Neural progenitor cell (in vitro differentiated cells): ENCODE results near the gene GNL3. TPM values are rescaled to one million over a fixed set of nuclear protein-coding genes. Genes with fewer than 3 reads are reported as not detected.

Experiments used
- DNase-seq: peaks from one replicate; pipeline ENCODE4 v3.0.0-alpha.2; 2016; ENCODE audit warnings: low spot score
- H2AFZ ChIP-seq: fragments of 200-600 bp; sonication (generic); replicated peaks from 2 replicates; pipeline ENCODE4 v1.6.1; 2016; ENCODE audit warnings: antibody characterized with exemption
- H3F3A ChIP-seq: fragments of 200-600 bp; sonication (generic); 2 replicates; pipeline ENCODE4 v1.6.1; 2016; ENCODE audit warnings: antibody characterized with exemption, low read depth
- H3K27ac ChIP-seq: fragments of 200-600 bp; sonication (generic); 2 replicates; pipeline ENCODE4 v1.5.1; 2016; ENCODE audit warnings: mild to moderate bottlenecking
- H3K27me3 ChIP-seq: fragments of 200-600 bp; sonication (generic); 2 replicates; pipeline ENCODE4 v1.6.1; 2016; ENCODE audit warnings: mild to moderate bottlenecking, moderate library complexity
- H3K36me3 ChIP-seq: fragments of 200-600 bp; sonication (generic); 2 replicates; pipeline ENCODE4 v1.5.1; 2016
- H3K4me1 ChIP-seq: fragments of 200-600 bp; sonication (generic); 2 replicates; pipeline ENCODE4 v1.6.1; 2016; ENCODE audit warnings: mixed run types
- H3K4me2 ChIP-seq: fragments of 200-600 bp; sonication (generic); 2 replicates; pipeline ENCODE4 v1.6.1; 2016
- H3K4me3 ChIP-seq: fragments of 200-600 bp; sonication (generic); 2 replicates; pipeline ENCODE4 v1.5.1; 2016
- H3K79me2 ChIP-seq: fragments of 200-600 bp; sonication (generic); 2 replicates; pipeline ENCODE4 v1.6.1; 2016; ENCODE audit warnings: low read depth
- H3K9ac ChIP-seq: fragments of 200-600 bp; sonication (generic); 2 replicates; pipeline ENCODE4 v1.6.1; 2016
- H3K9me3 ChIP-seq: fragments of 200-600 bp; sonication (generic); 2 replicates; pipeline ENCODE4 v1.5.1; 2016; ENCODE audit warnings: low read depth
- H4K20me1 ChIP-seq: fragments of 200-600 bp; sonication (generic); 2 replicates; pipeline ENCODE4 v1.6.1; 2016; ENCODE audit warnings: low read depth
- H3K27ac Mint-ChIP-seq: 3 replicates; pipeline ENCODE4 v1.8.0; 2021; ENCODE audit warnings: mixed read lengths
- H3K27me3 Mint-ChIP-seq: 2 replicates; pipeline ENCODE4 v1.8.0; 2022; ENCODE audit warnings: low read depth, mild to moderate bottlenecking, inconsistent platforms, moderate library complexity, mixed read lengths; ENCODE audit not compliant: insufficient read depth
- H3K36me3 Mint-ChIP-seq: 3 replicates; pipeline ENCODE4 v1.8.0; 2021; ENCODE audit warnings: mixed read lengths
- H3K4me1 Mint-ChIP-seq: 3 replicates; pipeline ENCODE4 v1.8.0; 2021; ENCODE audit warnings: mixed read lengths
- H3K4me3 Mint-ChIP-seq: 3 replicates; pipeline ENCODE4 v1.8.0; 2021; ENCODE audit warnings: mild to moderate bottlenecking, moderate library complexity, mixed read lengths
- H3K9me3 Mint-ChIP-seq: 3 replicates; pipeline ENCODE4 v1.8.0; 2020; ENCODE audit warnings: mixed read lengths
- CTCF ChIP-seq: fragments of 200-600 bp; sonication (generic); IDR thresholded peaks from 2 replicates; pipeline ENCODE4 v1.5.1; 2017; ENCODE audit warnings: antibody characterized with exemption, mild to moderate bottlenecking
- EZH2 ChIP-seq: fragments of 200-600 bp; sonication (generic); IDR thresholded peaks from 2 replicates; pipeline ENCODE4 v1.6.1; 2017; ENCODE audit warnings: antibody characterized with exemption, mild to moderate bottlenecking, moderate library complexity
- EZH2phosphoT487 ChIP-seq: fragments of 200-600 bp; sonication (generic); IDR thresholded peaks from 2 replicates; pipeline ENCODE4 v1.6.1; 2017; ENCODE audit warnings: antibody characterized with exemption
- total RNA-seq: library from RNA; depleted of rRNA; stranded (reverse); fragments of >200 nt; gene quantifications from 2 replicates; pipeline ENCODE4 v1.2.3, GENCODE V29; 2015; ENCODE audit warnings: low replicate concordance

Gene GNL3
- total RNA-seq, 1 donor from 2014 or later, result 169 TPM

- DNase-seq, result no peak
- TF ChIP-seq EZH2phosphoT487, result no peak
- TF ChIP-seq EZH2, result no peak
- no peak for TF ChIP-seq CTCF
- H3K27ac ChIP-seq, result no peak overlapping the region
- no peak overlapping the region for H2AFZ ChIP-seq
- H3K4me1 Mint-ChIP-seq, result no peaks in the 10 kb centered on the region
- H4K20me1 ChIP-seq, result no peaks in the 10 kb centered on the region
- H3K4me3 Mint-ChIP-seq, result no peak overlapping the region
- H3K27me3 Mint-ChIP-seq, result no peaks in the 10 kb centered on the region
- no peaks in the 10 kb centered on the region for H3K4me1 ChIP-seq
- H3K4me2 ChIP-seq, result no peak overlapping the region
- H3K27me3 ChIP-seq, result no peaks in the 10 kb centered on the region
- H3K9me3 Mint-ChIP-seq, result peaks cover 17% of the 10 kb centered on the region
- no peaks in the 10 kb centered on the region for H3K79me2 ChIP-seq
- H3F3A ChIP-seq, result no peaks in the 10 kb centered on the region
- H3K27ac Mint-ChIP-seq, result peak overlapping the region; percentile 34
- peaks cover 3% of the 10 kb centered on the region for H3K9me3 ChIP-seq
- H3K36me3 ChIP-seq, result peaks cover 22% of the 10 kb centered on the region
- H3K9ac ChIP-seq, result no peak overlapping the region
- no peak overlapping the region for H3K4me3 ChIP-seq
- H3K36me3 Mint-ChIP-seq, result peaks cover 63% of the 10 kb centered on the region
Observed at GRCh38 chr3:52730681-52731080, 44.8 kb downstream of the GNL3 start.

- Histone ChIP-seq H3K36me3 (peaks cover 22% of the 10 kb centered on the region), H3K4me2 (no peak overlapping the region), H3K9ac (no peak overlapping the region), H3K4me3 (no peak overlapping the region), H3F3A (no peaks in the 10 kb centered on the region), H3K4me1 (no peaks in the 10 kb centered on the region), H4K20me1 (no peaks in the 10 kb centered on the region), H3K79me2 (no peaks in the 10 kb centered on the region), H2AFZ (no peak overlapping the region), H3K27ac (no peak overlapping the region), H3K9me3 (peaks cover 3% of the 10 kb centered on the region), H3K27me3 (no peaks in the 10 kb centered on the region)
- peaks cover 15% of the 10 kb centered on the region for H3K9me3 Mint-ChIP-seq
- H3K36me3 Mint-ChIP-seq, result peaks cover 62% of the 10 kb centered on the region
- no peak overlapping the region for H3K4me3 Mint-ChIP-seq
- no peaks in the 10 kb centered on the region for H3K4me1 Mint-ChIP-seq
- H3K27ac Mint-ChIP-seq, result no peak overlapping the region
- no peaks in the 10 kb centered on the region for H3K27me3 Mint-ChIP-seq
- no peak for TF ChIP-seq EZH2
- TF ChIP-seq CTCF, result no peak
- no peak for TF ChIP-seq EZH2phosphoT487
- no peak for DNase-seq
Observed at GRCh38 chr3:52731590-52731989, 45.8 kb downstream of the GNL3 start.

DNA sequence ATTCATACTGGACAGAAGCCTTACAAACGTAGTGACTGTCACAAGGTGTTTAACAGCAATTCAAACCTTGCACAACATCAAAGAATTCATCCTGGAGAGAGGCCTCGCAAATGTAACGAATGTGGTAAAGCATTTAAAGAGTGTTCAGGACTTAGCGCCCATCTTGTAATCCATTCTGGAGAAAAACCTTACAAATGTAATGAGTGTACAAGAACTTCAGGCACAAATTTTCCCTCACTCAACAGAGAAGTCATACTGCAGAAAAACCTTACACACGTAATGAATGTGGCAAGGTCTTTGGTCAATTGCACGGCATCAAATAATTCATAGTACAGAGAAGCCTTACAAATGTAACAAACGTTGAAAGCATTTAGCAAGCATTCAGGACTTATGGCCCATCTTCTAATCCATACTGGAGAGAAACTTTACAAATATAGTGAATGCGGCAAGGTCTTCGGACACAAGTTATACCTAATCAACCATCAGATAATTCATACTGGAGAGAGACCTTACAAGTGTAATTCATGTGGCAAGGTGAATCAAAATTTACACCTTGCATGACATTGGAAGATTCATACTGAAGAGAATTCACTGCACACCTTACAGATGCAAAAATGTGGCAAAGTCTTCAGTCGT, 47.5 kb downstream of the GNL3 start:
- peaks cover 2% of the 10 kb centered on the region for H3K9me3 ChIP-seq
- peaks cover 22% of the 10 kb centered on the region for H3K36me3 ChIP-seq
- no peaks in the 10 kb centered on the region for H3F3A ChIP-seq
- H4K20me1 ChIP-seq, result no peaks in the 10 kb centered on the region
- H3K4me3 ChIP-seq, result no peak overlapping the region
- Mint-ChIP-seq H3K4me1 (no peaks in the 10 kb centered on the region), H3K27ac (no peak overlapping the region), H3K4me3 (no peak overlapping the region), H3K36me3 (peaks cover 58% of the 10 kb centered on the region), H3K9me3 (peaks cover 14% of the 10 kb centered on the region), H3K27me3 (no peaks in the 10 kb centered on the region)
- H3K27me3 ChIP-seq, result no peaks in the 10 kb centered on the region
- H3K27ac ChIP-seq, result no peak overlapping the region
- no peak for TF ChIP-seq EZH2
- no peak for TF ChIP-seq CTCF
- TF ChIP-seq EZH2phosphoT487, result no peak
- no peak overlapping the region for H3K9ac ChIP-seq
- no peak overlapping the region for H3K4me2 ChIP-seq
- no peaks in the 10 kb centered on the region for H3K79me2 ChIP-seq
- no peaks in the 10 kb centered on the region for H3K4me1 ChIP-seq
- no peak for DNase-seq
- H2AFZ ChIP-seq, result no peak overlapping the region
